ENCODE results near the gene GADD45B. TPM values are rescaled to one million over a fixed set of nuclear protein-coding genes. Genes with fewer than 3 reads are reported as not detected.
"Not testable (repeated sequence)": the region's sequence is repeated elsewhere in the genome, so short reads cannot be mapped to it uniquely, and the experiment has no call there.

The GADD45B gene
- polyA plus RNA-seq, 1 donor from 2014 or later: 98.0 TPM

DNA sequence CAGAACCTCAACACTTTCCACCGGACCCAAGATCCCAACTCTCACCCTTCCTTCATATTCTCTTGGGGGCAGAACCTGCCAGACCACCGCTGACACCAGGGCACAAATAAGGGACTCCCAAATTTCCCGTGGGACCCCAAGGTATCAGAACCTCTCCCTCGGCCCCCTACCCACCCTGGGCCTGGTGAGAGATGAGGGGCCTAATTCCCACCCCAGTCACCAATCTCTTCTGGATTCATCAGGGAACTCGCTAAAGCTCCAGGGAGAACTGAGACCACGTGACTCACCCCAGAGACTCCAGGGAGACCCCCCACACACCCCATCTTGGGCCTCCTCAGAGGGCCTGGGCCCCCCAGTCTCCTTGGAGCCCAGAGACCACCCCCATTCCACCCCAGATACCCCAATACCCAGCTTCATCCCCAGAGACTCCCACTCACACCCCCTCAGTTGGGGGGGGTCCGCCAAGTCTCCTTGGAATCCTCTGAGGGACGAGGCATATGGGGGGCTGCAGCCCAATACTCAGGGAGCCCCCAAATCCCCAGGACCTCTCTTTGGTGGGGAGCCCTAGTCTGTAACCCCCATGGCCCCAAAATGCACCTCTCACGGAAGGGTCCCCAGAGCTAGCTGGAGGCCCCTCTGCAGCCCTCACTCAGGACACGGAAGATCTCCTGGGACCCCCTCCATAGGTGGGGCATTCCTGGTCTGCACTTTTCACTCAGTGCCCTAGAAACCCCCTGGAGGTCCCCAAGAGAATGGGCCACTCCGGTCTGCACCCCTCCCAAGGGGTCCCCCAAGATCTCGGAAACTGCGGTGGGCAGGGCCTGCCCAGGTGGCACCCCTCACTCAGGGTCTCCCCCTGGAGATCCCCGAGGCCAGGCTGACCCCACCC lies 20.7 kb upstream of the GADD45B start:
- no peaks in the 10 kb centered on the region for H3K9me3 Mint-ChIP-seq
- no peaks in the 10 kb centered on the region for H3K27me3 Mint-ChIP-seq
- H3K27ac Mint-ChIP-seq: peak overlapping the region; percentile 56 to 92 (median 91)
- H3K4me1 Mint-ChIP-seq: peaks cover 9 to 13% (median 10%) of the 10 kb centered on the region in 3 donors
- peak overlapping the region; percentile 70 to 94 (median 84) for H3K4me3 Mint-ChIP-seq
- H3K36me3 Mint-ChIP-seq: peaks cover 2% of the 10 kb centered on the region

GRCh38 chr19:2455851-2456570 lies 19.9 kb upstream of the GADD45B start:
- peaks cover 2% of the 10 kb centered on the region for H3K36me3 Mint-ChIP-seq
- H3K9me3 Mint-ChIP-seq: no peaks in the 10 kb centered on the region
- H3K27ac Mint-ChIP-seq: peak overlapping the region; percentile 56 to 92 (median 78)
- no peaks in the 10 kb centered on the region for H3K27me3 Mint-ChIP-seq
- peak overlapping the region; percentile 70 to 94 (median 89) for H3K4me3 Mint-ChIP-seq
- peaks cover 9 to 13% (median 10%) of the 10 kb centered on the region in 3 donors for H3K4me1 Mint-ChIP-seq

- peaks cover 9 to 16% (median 10%) of the 10 kb centered on the region in 3 donors for H3K4me1 Mint-ChIP-seq
- peak overlapping the region; percentile 92 to 96 (median 92) for H3K27ac Mint-ChIP-seq
- H3K4me3 Mint-ChIP-seq: peak overlapping the region; percentile 74 to 96 (median 92)
- H3K9me3 Mint-ChIP-seq: no peaks in the 10 kb centered on the region
- H3K27me3 Mint-ChIP-seq: no peaks in the 10 kb centered on the region
- H3K36me3 Mint-ChIP-seq: peaks cover 2% of the 10 kb centered on the region
These were observed 18.4 kb upstream of the GADD45B start for GRCh38 chr19:2457394-2458037.

- Mint-ChIP-seq H3K36me3 (peaks cover 2% of the 10 kb centered on the region), H3K9me3 (no peaks in the 10 kb centered on the region), H3K27ac (peak overlapping the region in 1 of 3 donors; percentile 67), H3K4me1 (peaks cover 9 to 14% (median 10%) of the 10 kb centered on the region in 3 donors), H3K27me3 (no peaks in the 10 kb centered on the region), H3K4me3 (peak overlapping the region in 2 of 4 donors; percentile 41 to 96)
These were observed 17.9 kb upstream of the GADD45B start for GRCh38 chr19:2458054-2458453.

GRCh38 chr19:2458776-2459175 lies 17.2 kb upstream of the GADD45B start:
- H3K4me3 Mint-ChIP-seq, H3K27me3 Mint-ChIP-seq, H3K9me3 Mint-ChIP-seq, H3K27ac Mint-ChIP-seq, H3K36me3 Mint-ChIP-seq: not testable (repeated sequence)
- H3K4me1 Mint-ChIP-seq: peaks cover 9 to 12% (median 10%) of the 10 kb centered on the region in 3 donors

- no peaks in the 10 kb centered on the region for H3K27me3 Mint-ChIP-seq
- H3K4me3 Mint-ChIP-seq: peak overlapping the region in 3 of 4 donors; percentile 46 to 83 (median 51)
- no peaks in the 10 kb centered on the region for H3K9me3 Mint-ChIP-seq
- H3K36me3 Mint-ChIP-seq: peaks cover 2% of the 10 kb centered on the region
- peak overlapping the region in 1 of 3 donors; percentile 72 for H3K27ac Mint-ChIP-seq
- peaks cover 6 to 9% (median 8%) of the 10 kb centered on the region in 3 donors for H3K4me1 Mint-ChIP-seq
These were observed 15.7 kb upstream of the GADD45B start for GRCh38 chr19:2460245-2460644.

DNA sequence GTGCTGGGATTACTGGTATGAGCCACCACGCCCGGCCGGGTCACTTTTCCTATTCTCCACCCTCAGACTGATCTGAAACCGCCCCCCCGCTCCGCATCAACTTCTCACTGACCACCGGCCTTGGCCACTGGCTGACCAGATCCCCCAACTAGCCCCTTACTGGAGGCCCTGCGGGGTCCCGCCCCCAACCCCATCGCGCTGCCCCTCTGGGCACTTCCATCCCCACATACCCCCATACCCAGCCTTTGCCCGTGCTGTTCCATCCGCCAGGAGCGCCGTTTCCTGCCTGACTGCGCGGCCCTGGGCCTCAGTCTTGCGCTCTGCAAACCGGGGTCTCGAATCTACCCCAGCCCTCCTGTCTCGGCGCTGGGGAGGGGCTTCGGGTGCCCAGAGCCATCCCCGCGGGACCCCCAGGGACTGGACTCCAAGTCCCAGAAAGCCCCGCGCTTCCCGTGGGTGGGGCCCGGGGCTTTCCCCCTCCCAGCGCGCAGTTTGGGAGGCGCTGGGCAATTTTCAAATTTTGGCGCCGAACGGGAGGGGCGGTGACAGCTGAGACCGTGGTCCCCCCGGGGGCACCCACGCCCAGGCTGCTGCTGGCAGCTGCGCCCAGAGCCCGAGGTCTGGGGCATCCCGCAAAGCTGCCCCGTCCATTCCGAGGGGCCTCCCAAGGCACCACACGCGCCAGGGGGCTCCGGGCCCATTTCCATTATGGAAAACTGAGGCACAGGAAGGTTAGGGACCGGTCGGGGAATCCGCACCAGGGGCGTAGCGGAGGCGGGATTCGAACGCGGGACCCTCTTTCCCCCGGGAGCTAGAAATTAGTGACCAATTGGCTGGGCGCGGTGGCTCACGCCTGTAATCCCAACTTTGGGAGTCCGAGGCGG lies 13.9 kb upstream of the GADD45B start:
- Mint-ChIP-seq H3K4me1 (peaks cover 3 to 6% (median 6%) of the 10 kb centered on the region in 3 donors), H3K4me3 (peak overlapping the region; percentile 60 to 88 (median 77)), H3K27me3 (no peaks in the 10 kb centered on the region), H3K27ac (no peak overlapping the region), H3K36me3 (peaks cover 2% of the 10 kb centered on the region), H3K9me3 (no peaks in the 10 kb centered on the region)

DNA sequence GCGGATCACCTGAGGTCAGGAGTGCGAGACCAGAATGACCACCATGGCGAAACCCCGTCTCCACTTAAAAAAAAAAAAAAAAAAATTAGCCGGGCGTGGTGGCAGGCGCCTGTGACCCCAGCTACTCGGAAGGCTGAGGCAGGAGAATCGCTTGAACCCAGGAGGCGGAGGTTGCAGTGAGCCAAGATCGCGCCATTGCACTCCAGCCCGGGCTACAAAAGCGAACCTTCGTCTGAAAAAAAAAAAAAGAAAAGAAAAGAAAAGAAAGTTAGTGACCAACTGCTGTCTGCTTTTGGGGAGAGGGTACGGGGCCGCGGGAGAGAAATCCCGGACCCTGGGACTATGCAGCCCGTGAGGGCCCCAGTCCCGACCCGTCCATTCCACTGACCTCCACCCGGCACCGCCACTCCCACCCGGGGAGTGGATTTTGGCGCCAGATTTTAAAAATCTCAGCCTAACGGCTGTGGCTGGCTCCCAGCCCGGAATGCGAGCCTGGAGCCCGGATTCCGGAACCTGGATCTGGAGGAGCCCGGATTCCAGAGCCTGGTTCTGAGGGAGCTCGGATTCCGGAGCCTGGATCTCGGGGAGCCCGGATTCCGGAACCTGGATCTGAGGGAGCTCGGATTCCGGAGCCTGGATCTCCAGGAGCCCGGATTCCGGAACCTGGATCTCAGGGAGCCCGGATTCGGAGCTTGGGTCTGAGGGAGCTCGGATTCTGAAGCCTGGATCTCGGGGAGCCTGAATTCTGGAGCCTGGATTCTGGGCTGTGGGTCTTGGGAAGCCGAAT lies 13.1 kb upstream of the GADD45B start:
- Mint-ChIP-seq H3K36me3 (no peaks in the 10 kb centered on the region), H3K4me1 (peaks cover 0 to 3% (median 0%) of the 10 kb centered on the region in 3 donors), H3K9me3 (no peaks in the 10 kb centered on the region), H3K4me3 (peak overlapping the region in 2 of 4 donors; percentile 31 to 41), H3K27me3 (no peaks in the 10 kb centered on the region), H3K27ac (peak overlapping the region in 1 of 3 donors; percentile 31)

DNA sequence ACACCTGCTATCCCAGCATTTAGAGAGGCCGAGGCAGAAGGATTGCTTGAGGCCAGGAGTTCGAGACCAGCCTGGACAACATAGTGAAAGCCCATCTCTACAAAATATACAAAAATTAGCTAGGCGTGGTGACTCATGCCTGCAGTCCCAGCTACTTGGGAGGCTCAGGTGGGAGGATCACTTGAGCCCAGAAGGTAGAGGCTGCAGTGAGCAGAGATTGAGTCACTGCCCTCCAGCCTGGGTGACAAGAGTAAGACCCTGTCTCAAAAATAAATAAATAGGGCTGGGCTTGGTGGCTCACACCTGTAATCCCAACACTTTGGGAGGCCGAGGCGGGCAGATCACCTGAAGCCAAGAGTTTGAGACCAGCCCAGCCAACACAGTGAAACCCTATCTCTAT lies 12.2 kb upstream of the GADD45B start:
- not testable (repeated sequence) for H3K9me3 Mint-ChIP-seq, H3K27ac Mint-ChIP-seq, H3K4me1 Mint-ChIP-seq, H3K27me3 Mint-ChIP-seq, H3K36me3 Mint-ChIP-seq
- peak overlapping the region in 3 of 4 donors; percentile 31 to 81 (median 41) for H3K4me3 Mint-ChIP-seq

- Mint-ChIP-seq H3K9me3 (no peaks in the 10 kb centered on the region), H3K36me3 (no peaks in the 10 kb centered on the region)
These were observed 11.5 kb upstream of the GADD45B start for GRCh38 chr19:2464389-2464788.

GRCh38 chr19:2468596-2468995 lies 7.3 kb upstream of the GADD45B start:
- Mint-ChIP-seq H3K27me3 (no peaks in the 10 kb centered on the region), H3K27ac (no peak overlapping the region), H3K4me1 (peaks cover 0 to 6% (median 4%) of the 10 kb centered on the region in 3 donors), H3K9me3 (no peaks in the 10 kb centered on the region), H3K36me3 (no peaks in the 10 kb centered on the region), H3K4me3 (no peak overlapping the region)

More at GRCh38 chr19:2464389-2464788, 11.5 kb upstream of the GADD45B start:
- Mint-ChIP-seq H3K27ac (no peak overlapping the region), H3K4me1 (peaks cover 0 to 4% (median 1%) of the 10 kb centered on the region in 3 donors), H3K4me3 (peak overlapping the region in 2 of 4 donors; percentile 31 to 33), H3K27me3 (no peaks in the 10 kb centered on the region)

GRCh38 chr19:2469102-2469914 lies 6.6 kb upstream of the GADD45B start:
- H3K9me3 Mint-ChIP-seq: no peaks in the 10 kb centered on the region
- peak overlapping the region in 2 of 3 donors; percentile 31 to 43 for H3K27ac Mint-ChIP-seq
- H3K27me3 Mint-ChIP-seq: no peaks in the 10 kb centered on the region
- H3K4me1 Mint-ChIP-seq: peaks cover 0 to 6% (median 4%) of the 10 kb centered on the region in 3 donors
- no peaks in the 10 kb centered on the region for H3K36me3 Mint-ChIP-seq
- no peak overlapping the region for H3K4me3 Mint-ChIP-seq

DNA sequence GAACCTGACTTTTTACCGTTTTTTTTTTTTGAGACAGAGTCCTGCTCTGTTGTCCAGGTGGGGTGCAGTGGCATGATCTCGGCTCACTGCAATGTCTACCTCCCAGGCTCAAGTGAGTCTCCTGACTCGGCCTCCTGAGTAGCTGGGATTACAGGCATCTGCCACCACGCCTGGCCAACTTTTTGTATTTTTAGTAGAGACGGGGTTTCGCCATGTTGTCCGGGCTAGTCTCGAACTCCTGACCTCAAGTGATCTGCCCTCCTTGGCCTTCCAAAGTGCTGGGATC lies 6.1 kb upstream of the GADD45B start:
- H3K4me1 Mint-ChIP-seq, H3K27me3 Mint-ChIP-seq, H3K9me3 Mint-ChIP-seq, H3K36me3 Mint-ChIP-seq, H3K4me3 Mint-ChIP-seq: not testable (repeated sequence)
- H3K27ac Mint-ChIP-seq: peak overlapping the region in 1 of 3 donors; percentile 43
